K562 (cell line): ENCODE data around the gene KIF1A. TPM values are rescaled to one million over a fixed set of nuclear protein-coding genes. Genes with fewer than 3 reads are reported as not detected.

Experiments
- ATAC-seq: fragments of 200-7000 bp; cut with Tn5 transposase; 3 replicates; pipeline ENCODE4 v1.9.1; 2020; ENCODE audit warnings: moderate library complexity
- BruUV-seq: library from RNA; stranded (reverse); fragments of 400-500 nt; replicated peaks from 2 replicates; lab custom pipeline; 2021; lab: Mats Ljungman, UMichigan
- CTCF ChIA-PET: fragments of 300-600 bp; formaldehyde crosslinking; extraction: SDS; loops from one replicate; lab custom pipeline; 2021; ENCODE audit warnings: low intra/inter-chr PET ratio; lab: Yijun Ruan, JAX
- POLR2A ChIA-PET: fragments of 300-600, 350-650 bp; sonication (Branson Sonifier 250); formaldehyde crosslinking; extraction: SDS; loops from one replicate; lab custom pipeline; 2021; ENCODE audit warnings: antibody characterized with exemption, inconsistent platforms; lab: Yijun Ruan, JAX
- DNase-seq, 4 experiments: peaks; one replicate each; pipeline versions ENCODE4 v3.0.0 to v3.0.0-alpha.2; 2011 to 2018; ENCODE audit warnings: low spot score in 3 of 4, mixed read lengths in 3 of 4; ENCODE audit errors: extremely low read depth in 1 of 4
- FAIRE-seq: peaks from 2 replicates; lab custom pipeline; 2011; peaks lifted over from hg19 to GRCh38; lab: Jason Lieb, UNC
- H2AFZ ChIP-seq: 2 replicates; pipeline ENCODE4 v1.6.0; 2011; ENCODE audit warnings: low read depth, low read length, control low read depth, inconsistent platforms
- H3K27ac ChIP-seq: fragments of 200-600 bp; 3 replicates; pipeline ENCODE4 v1.8.0; 2011; ENCODE audit warnings: low read depth, mild to moderate bottlenecking, control low read depth, inconsistent platforms, low read length, moderate library complexity, mixed read lengths; ENCODE audit errors: extremely low read depth
- H3K27me3 ChIP-seq, 2 experiments: fragments of 300-600 bp in 1 of 2; 2 replicates in 1 of 2; 3 replicates in 1 of 2; pipeline versions ENCODE4 v1.6.0 to v1.8.0; 2011; ENCODE audit warnings: inconsistent platforms in 2 of 2, low read length in 2 of 2, mild to moderate bottlenecking in 1 of 2, mixed read lengths in 1 of 2, moderate library complexity in 1 of 2; ENCODE audit not compliant: control insufficient read depth in 2 of 2, insufficient read depth in 2 of 2
- H3K36me3 ChIP-seq: fragments of 300-600 bp; 3 replicates; pipeline ENCODE4 v1.8.0; 2011; ENCODE audit warnings: mild to moderate bottlenecking, low read length, inconsistent platforms; ENCODE audit not compliant: control insufficient read depth, insufficient read depth
- H3K4me1 ChIP-seq, 2 experiments: fragments of 200-600 bp in 1 of 2; replicated peaks in 1 of 2; 2 replicates in 1 of 2; 3 replicates in 1 of 2; pipeline versions ENCODE4 v1.5.1 to v1.8.0; 2011; ENCODE audit warnings: inconsistent platforms in 2 of 2, low read length in 2 of 2, mild to moderate bottlenecking in 1 of 2, mixed read lengths in 1 of 2, moderate library complexity in 1 of 2; ENCODE audit not compliant: control insufficient read depth in 2 of 2, insufficient read depth in 2 of 2
- H3K4me2 ChIP-seq: 2 replicates; pipeline ENCODE4 v1.6.1; 2011; ENCODE audit warnings: low read length, control low read depth, inconsistent platforms, mixed read lengths; ENCODE audit not compliant: insufficient read depth
- H3K4me3 ChIP-seq: fragments of 200-600 bp; sonication (generic), shearing (Covaris generic); 2 replicates; pipeline ENCODE4 v1.5.1; 2016; ENCODE audit warnings: control low read depth, inconsistent platforms
- H3K79me2 ChIP-seq: fragments of 200-600 bp; 3 replicates; pipeline ENCODE4 v1.8.0; 2011; ENCODE audit warnings: low read length, inconsistent platforms; ENCODE audit not compliant: control insufficient read depth, insufficient read depth
- H3K9ac ChIP-seq, 2 experiments: 2 replicates each; pipeline versions ENCODE4 v1.6.0 to v1.6.1; 2011; ENCODE audit warnings: low read depth in 2 of 2, low read length in 2 of 2, control low read depth in 1 of 2, inconsistent platforms in 1 of 2, mild to moderate bottlenecking in 1 of 2, mixed read lengths in 1 of 2; ENCODE audit not compliant: insufficient read depth in 1 of 2
- H3K9me1 ChIP-seq: one replicate; pipeline ENCODE4 v1.6.0; 2011; ENCODE audit warnings: inconsistent platforms, mild to moderate bottlenecking, low read length, moderate library complexity; ENCODE audit not compliant: control insufficient read depth, insufficient read depth
- H3K9me3 ChIP-seq: replicated peaks from 2 replicates; pipeline ENCODE4 v1.5.1; 2011; ENCODE audit warnings: low read depth, low read length, inconsistent platforms; ENCODE audit not compliant: control insufficient read depth, insufficient read depth
- H4K20me1 ChIP-seq: replicated peaks from 2 replicates; pipeline ENCODE4 v1.6.1; 2011; ENCODE audit warnings: low read length, inconsistent platforms, mixed read lengths; ENCODE audit not compliant: control insufficient read depth, insufficient read depth
- CBFA2T3 ChIP-seq: fragments of 450-650 bp; IDR thresholded peaks from 2 replicates; pipeline ENCODE4 v1.6.1; 2017
- NCOA1 ChIP-seq: fragments of 450-650 bp; IDR thresholded peaks from 2 replicates; pipeline ENCODE4 v1.6.1; 2016; ENCODE audit warnings: low read depth
- OTX1 ChIP-seq: fragments of 450-650 bp; formaldehyde crosslinking; IDR thresholded peaks from 2 replicates; pipeline ENCODE4 v1.4.0; 2022; ENCODE audit warnings: mild to moderate bottlenecking
- ZFP1 ChIP-seq: fragments of 450-650 bp; formaldehyde crosslinking; IDR thresholded peaks from 2 replicates; pipeline ENCODE4 v1.4.0; 2020; ENCODE audit warnings: mild to moderate bottlenecking, mixed read lengths
- ZNF263 ChIP-seq: sonication (generic); formaldehyde crosslinking; IDR thresholded peaks from 2 replicates; pipeline ENCODE4 v1.8.0; 2022; ENCODE audit warnings: mild to moderate bottlenecking, missing genetic modification reagents, borderline replicate concordance
- ZNF644 ChIP-seq: fragments of 200-800 bp; sonication (Bioruptor generic); IDR thresholded peaks from 2 replicates; pipeline ENCODE4 v1.6.1; 2016; ENCODE audit warnings: low read depth, missing genetic modification characterization, missing compliant biosample characterization
- WGBS: fragments of 100-300 bp; shearing (Covaris generic); methylation state at CpG from one replicate; pipeline ENCODE4 v1.1.6; 2016; ENCODE audit warnings: low coverage, mixed read lengths; ENCODE audit not compliant: insufficient coverage; ENCODE audit errors: missing lambda C conversion rate; 5-methylcytosine and 5-hydroxymethylcytosine counted together
- in situ Hi-C: fragments of 300-500 bp; cut with MboI; formaldehyde crosslinking; loops from 4 replicates; pipeline ENCODE4 v1.15.0; 2018; ENCODE audit warnings: inconsistent platforms, mixed read lengths
- intact Hi-C: fragments of 100-400 bp; cut with micrococcal nuclease; formaldehyde crosslinking; loops from 2 replicates; pipeline ENCODE4 v1.14.2; 2022
- polyA plus RNA-seq, 8 experiments: library from polyadenylated mRNA; depleted of rRNA in 4 of 8; stranded (reverse) in 5 of 8; unstranded in 3 of 8; fragments of >200 nt; fragmentation: Nextera tagmentation in 2 of 8; fragmentation: Illumina TruSeq in 1 of 8; extraction: Ambion mirVana in 2 of 8; extraction: Trizol in 1 of 8; gene quantifications; 2 replicates each; pipeline versions ENCODE4 v1.2.1 to v1.2.3, GENCODE V29; 2011 to 2014; ENCODE audit warnings: inconsistent platforms in 1 of 8, missing spikeins in 1 of 8
- total RNA-seq, 7 experiments: library from RNA; depleted of rRNA in 6 of 7; stranded (reverse); fragments of >200 nt in 6 of 7; fragmentation: Illumina TruSeq in 2 of 7; extraction: Trizol in 2 of 7; gene quantifications; 2 replicates each; pipeline versions ENCODE4 v1.2.1 to v1.2.3, GENCODE V29; 2011 to 2021; ENCODE audit warnings: low replicate concordance in 1 of 7

Gene KIF1A
- total and polyA plus RNA-seq, 9 of the 15 experiments (the other 6 are each of a cell fraction or from before 2014, with no cell fraction given), result 0.07 to 1.4 (median 0.45) TPM; not detected in 2

DNA sequence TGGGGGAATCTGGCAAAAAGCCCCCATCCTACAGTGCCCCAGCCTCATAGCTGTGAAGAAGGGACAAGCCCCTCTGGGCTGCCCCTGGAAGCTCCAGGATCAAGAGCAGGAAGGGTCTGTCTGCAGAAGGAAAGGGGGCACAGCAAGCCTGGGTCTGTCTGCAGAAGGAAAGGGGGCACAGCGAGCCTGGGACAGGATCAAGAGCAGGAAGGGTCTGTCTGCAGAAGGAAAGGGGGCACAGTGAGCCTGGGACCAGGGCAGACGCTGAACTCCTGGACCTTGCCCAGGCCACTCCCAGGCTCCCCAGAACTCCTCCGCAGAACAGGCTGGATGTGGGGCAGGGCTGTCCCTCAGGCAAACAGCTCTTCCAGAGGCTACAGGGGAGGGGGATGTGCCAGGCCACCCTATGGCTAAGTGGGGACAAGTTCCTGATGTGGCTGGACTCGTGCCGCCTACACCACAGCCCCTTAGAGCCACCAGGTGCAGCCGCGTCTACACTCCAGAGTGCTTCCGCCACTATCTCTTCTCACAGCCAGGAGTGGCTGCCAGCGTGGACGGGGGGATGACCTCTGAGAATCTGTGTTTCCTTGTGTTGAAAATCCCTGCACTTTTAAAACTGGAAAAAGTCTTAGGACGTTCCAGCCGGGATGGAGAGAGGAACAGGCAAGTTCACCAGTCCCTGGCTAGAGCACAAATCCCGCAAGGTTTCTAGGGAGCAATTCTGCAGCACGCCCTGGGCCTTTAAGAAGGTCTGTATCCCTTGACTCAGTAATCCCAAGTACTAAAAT is 20.8 kb downstream of the KIF1A start:
- H3K79me2 ChIP-seq, result no peaks in the 10 kb centered on the region
- DNase-seq (no peak), ATAC-seq (no peak), FAIRE-seq (no peak)
- TF ChIP-seq ZFP1 (CRISPR knock-in tag), result no peak
- no peak for TF ChIP-seq NCOA1
- no peak for TF ChIP-seq ZNF263 (CRISPR knock-in tag)
- TF ChIP-seq OTX1 (CRISPR knock-in tag), result no peak
- TF ChIP-seq CBFA2T3, result no peak
- no peak for TF ChIP-seq ZNF644 (tag)
- POLR2A ChIA-PET, result interaction anchor here (0.5 to 1.2 kb wide), 2 partner anchors 11 to 475 kb away, joined by 3 read pairs; no protein-coding TSS in a partner anchor
- H3K9ac ChIP-seq, result no peak overlapping the region
- H4K20me1 ChIP-seq, result no peaks in the 10 kb centered on the region
- H3K27ac ChIP-seq, result no peak overlapping the region
- CTCF ChIA-PET, result no interaction called here
- WGBS, result 2% methylated on average over 10 of the region's 14 CpGs
- H3K9me3 ChIP-seq, result no peaks in the 10 kb centered on the region
- no peak overlapping the region for H3K4me3 ChIP-seq
- peaks cover 9 to 61% of the 10 kb centered on the region in 2 experiments for H3K27me3 ChIP-seq
- H3K4me1 ChIP-seq, result no peaks in the 10 kb centered on the region; a peak in 1 of 5 replicates
- H2AFZ ChIP-seq, result no peak overlapping the region
- H3K4me2 ChIP-seq, result no peak overlapping the region
- intact Hi-C loops (no loop called here), in situ Hi-C loops (no loop called here)
- H3K36me3 ChIP-seq, result no peaks in the 10 kb centered on the region
- no TSS peak for BruUV-seq
- H3K9me1 ChIP-seq, result no peaks in the 10 kb centered on the region
